PC-3 (cell line): Measurements from ENCODE around the gene C10orf62. TPM values are rescaled to one million over a fixed set of nuclear protein-coding genes. Genes with fewer than 3 reads are reported as not detected.

ENCODE experiments used
- ATAC-seq: fragments of 200-7000 bp; cut with Tn5 transposase; 2 replicates; pipeline ENCODE4 v1.9.1; 2020; ENCODE audit warnings: mild to moderate bottlenecking, moderate library complexity
- BruUV-seq: library from RNA; stranded (reverse); fragments of 400-500 nt; replicated peaks from 2 replicates; lab custom pipeline; 2021; lab: Mats Ljungman, UMichigan
- CTCF ChIA-PET: fragments of 300-600 bp; sonication (Branson Sonifier 250); formaldehyde crosslinking; loops from one replicate; lab custom pipeline; 2022; ENCODE audit warnings: antibody characterized with exemption; lab: Charles Lee
- POLR2A ChIA-PET: fragments of 300-600 bp; sonication (Branson Sonifier 250); formaldehyde crosslinking; loops from one replicate; lab custom pipeline; 2022; ENCODE audit warnings: antibody characterized with exemption; ENCODE audit not compliant: unreplicated experiment; lab: Charles Lee
- DNase-seq: peaks from one replicate; pipeline ENCODE4 v3.0.0-alpha.2; 2015
- H2AFZ ChIP-seq: fragments of 300-600 bp; sonication (generic); 2 replicates; pipeline ENCODE4 v1.6.0; 2016; ENCODE audit warnings: antibody characterized with exemption, low read length
- H3F3A ChIP-seq: fragments of 300-600 bp; sonication (generic); one replicate; pipeline ENCODE4 v1.6.0; 2017; ENCODE audit warnings: antibody characterized with exemption, low read length, control low read depth, mild to moderate bottlenecking; ENCODE audit not compliant: unreplicated experiment
- H3K27ac ChIP-seq: fragments of 300-600 bp; sonication (generic); 2 replicates; pipeline ENCODE4 v1.5.1; 2016; ENCODE audit warnings: mild to moderate bottlenecking, low read length
- H3K27me3 ChIP-seq: fragments of 300-600 bp; sonication (generic); 2 replicates; pipeline ENCODE4 v1.6.1; 2016; ENCODE audit warnings: low read length, mixed read lengths
- H3K36me3 ChIP-seq: fragments of 300-600 bp; sonication (generic); 2 replicates; pipeline ENCODE4 v1.6.1; 2016; ENCODE audit warnings: low read depth, mixed run types, low read length, mixed read lengths
- H3K4me1 ChIP-seq: fragments of 300-600 bp; sonication (generic); 2 replicates; pipeline ENCODE4 v1.5.1; 2016; ENCODE audit warnings: low read length; ENCODE audit not compliant: insufficient read depth
- H3K4me2 ChIP-seq: fragments of 300-600 bp; sonication (generic); 2 replicates; pipeline ENCODE4 v1.6.0; 2016; ENCODE audit warnings: low read length
- H3K4me3 ChIP-seq: fragments of 300-600 bp; sonication (generic); 2 replicates; pipeline ENCODE4 v1.5.1; 2016; ENCODE audit warnings: mild to moderate bottlenecking, low read length, mixed read lengths
- H3K79me2 ChIP-seq: fragments of 300-600 bp; sonication (generic); 2 replicates; pipeline ENCODE4 v1.6.1; 2017; ENCODE audit warnings: low read length, mixed read lengths
- H3K9ac ChIP-seq: fragments of 300-600 bp; sonication (generic); 2 replicates; pipeline ENCODE4 v1.6.0; 2016; ENCODE audit warnings: mild to moderate bottlenecking, low read length
- H3K9me2 ChIP-seq: fragments of 300-600 bp; sonication (generic); replicated peaks from 2 replicates; pipeline ENCODE4 v1.6.1; 2016; ENCODE audit warnings: mixed run types, low read length, mixed read lengths
- H3K9me3 ChIP-seq: fragments of 300-600 bp; sonication (generic); 2 replicates; pipeline ENCODE4 v1.6.1; 2016; ENCODE audit warnings: low read length, mixed read lengths
- H4K20me1 ChIP-seq: fragments of 300-600 bp; sonication (generic); 2 replicates; pipeline ENCODE4 v1.6.1; 2016; ENCODE audit warnings: low read length, mixed read lengths
- CTCF ChIP-seq: fragments of 300-600 bp; sonication (generic); conservative IDR thresholded peaks from 2 replicates; pipeline ENCODE4 v1.5.1; 2017; ENCODE audit warnings: antibody characterized with exemption, low read depth, mild to moderate bottlenecking, low read length
- EZH2 ChIP-seq: fragments of 300-600 bp; sonication (generic); IDR thresholded peaks from one replicate; pipeline ENCODE4 v1.6.1; 2017; ENCODE audit warnings: antibody characterized with exemption, mild to moderate bottlenecking, low read length; ENCODE audit not compliant: unreplicated experiment
- EZH2phosphoT487 ChIP-seq: fragments of 300-600 bp; sonication (generic); IDR thresholded peaks from 2 replicates; pipeline ENCODE4 v1.6.1; 2018; ENCODE audit warnings: mild to moderate bottlenecking, antibody characterized with exemption, low read length, borderline replicate concordance
- intact Hi-C: fragments of 100-400 bp; cut with micrococcal nuclease; formaldehyde crosslinking; loops from 2 replicates; pipeline ENCODE4 v1.9.0; 2023
- total RNA-seq: library from RNA; depleted of rRNA; stranded (reverse); fragments of >200 nt; gene quantifications from 2 replicates; pipeline ENCODE4 v1.2.3, GENCODE V29; 2014; rRNA removed

C10orf62 gene
- total RNA-seq, 1 experiment from 2014 or later: not detected

GRCh38 chr10:97640174-97640867 is 50.8 kb downstream of the C10orf62 start, which contains the start of gene PI4K2A:
PI4K2A (plus strand) TSS chr10:97640671; CDS start chr10:97640743, 72 bp downstream.
- BruUV-seq: no TSS peak
- Histone ChIP-seq H3K4me1 (peaks cover 12% of the 10 kb centered on the region), H3K4me2 (peak within 1 kb of the TSS; percentile 88), H3K4me3 (peak within 1 kb of the TSS; percentile 93), H3K27me3 (no peaks in the 10 kb centered on the region), H3K9ac (peak within 1 kb of the TSS; percentile 76), H3K27ac (no peak within 1 kb of the TSS), H2AFZ (peak within 1 kb of the TSS; percentile 53), H3K79me2 (peaks cover 43% of the 10 kb centered on the region), H4K20me1 (0 out of 2 replicates have a peak, but pooled peaks cover 5% of the 10 kb centered on the region), H3K36me3 (peaks cover 8% of the 10 kb centered on the region; the same call in 1 of the 2 replicates), H3F3A (no peaks in the 10 kb centered on the region), H3K9me2 (no peaks in the 10 kb centered on the region), H3K9me3 (no peaks in the 10 kb centered on the region)
- TF ChIP-seq EZH2phosphoT487 (no peak), CTCF (no peak), EZH2 (no peak)
- ATAC-seq (peak; percentile 96), DNase-seq (peak; percentile 98)
- intact Hi-C loops: no loop called here
- CTCF ChIA-PET: no interaction called here
- POLR2A ChIA-PET: interaction anchor here (0.6 kb wide), 3 partner anchors 65 to 159 kb away, joined by 3 to 12 read pairs (median 4); no protein-coding TSS in a partner anchor

Other genes with a start within 250 kb of the C10orf62 start
- 34.4 and 44.2 TPM in 2 replicates for gene RRP12, start 188.4 kb upstream of the C10orf62 start, total RNA-seq
- gene PGAM1, start 163.5 kb upstream of the C10orf62 start, total RNA-seq: 591 and 661 TPM in 2 replicates
- 23.0 and 34.7 TPM in 2 replicates for gene EXOSC1, start 143.7 kb upstream of the C10orf62 start, total RNA-seq
- gene ZDHHC16, start 143.5 kb upstream of the C10orf62 start, total RNA-seq: 35.1 and 47.1 TPM in 2 replicates
- 65.5 and 78.2 TPM in 2 replicates for gene MMS19, start 91.3 kb upstream of the C10orf62 start, total RNA-seq
- gene UBTD1, start 90.8 kb upstream of the C10orf62 start, total RNA-seq: 18.5 and 32.3 TPM in 2 replicates
- 1.7 and 1.8 TPM in 2 replicates for gene ANKRD2, start 16.9 kb upstream of the C10orf62 start, total RNA-seq
- 0.15 TPM in 1 of 2 replicates, not detected in the other for gene HOGA1, start 5.3 kb upstream of the C10orf62 start, total RNA-seq
- 6.5 and 12.9 TPM in 2 replicates for gene MORN4, start 43.8 kb downstream of the C10orf62 start, total RNA-seq
- gene PI4K2A, start 51.0 kb downstream of the C10orf62 start, total RNA-seq: 18.7 and 19.4 TPM in 2 replicates
- gene AVPI1, start 97.5 kb downstream of the C10orf62 start, total RNA-seq: 40.7 and 44.5 TPM in 2 replicates
- 17.6 and 25.5 TPM in 2 replicates for gene MARVELD1, start 124.0 kb downstream of the C10orf62 start, total RNA-seq
- gene ZFYVE27, start 147.4 kb downstream of the C10orf62 start, total RNA-seq: 13.1 and 15.0 TPM in 2 replicates
- gene SFRP5, start 182.3 kb downstream of the C10orf62 start, total RNA-seq: not detected in 2 replicates